M059J (cell line): ENCODE results near the gene SMC6. TPM values are rescaled to one million over a fixed set of nuclear protein-coding genes. Genes with fewer than 3 reads are reported as not detected.

Experiments
- DNase-seq: peaks from one replicate; pipeline ENCODE4 v3.0.0-alpha.2; 2012; ENCODE audit warnings: low read depth
- total RNA-seq: library from RNA; depleted of rRNA; stranded (reverse); fragments of >200 nt; shearing (Covaris generic); gene quantifications from 2 replicates; pipeline ENCODE4 v1.2.3, GENCODE V29; 2014

SMC6 gene
- total RNA-seq, 1 experiment from 2014 or later = 12.5 TPM

DNA sequence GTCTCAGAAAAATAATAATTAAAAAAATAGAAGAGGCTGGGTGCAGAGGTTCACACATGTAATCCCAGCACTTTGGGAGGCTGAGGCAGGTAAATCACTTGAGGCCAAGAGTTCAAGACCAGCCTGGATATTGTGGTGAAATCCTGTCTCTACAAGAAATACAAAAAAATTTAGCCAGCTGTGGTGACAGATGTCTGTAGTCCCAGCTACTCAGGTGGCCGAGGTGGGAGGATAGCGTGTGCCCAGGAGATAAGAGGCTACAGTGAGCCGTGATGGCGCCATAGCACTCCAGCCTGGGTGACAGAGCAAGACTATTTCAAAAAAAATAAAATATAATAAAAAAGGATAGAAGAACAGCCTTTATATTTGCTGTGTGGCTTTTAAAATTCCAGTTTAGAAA, 35.9 kb downstream of the SMC6 start:
- no peak for DNase-seq

GRCh38 chr2:17713291-17713690, 40.3 kb downstream of the SMC6 start:
- no peak for DNase-seq

DNA sequence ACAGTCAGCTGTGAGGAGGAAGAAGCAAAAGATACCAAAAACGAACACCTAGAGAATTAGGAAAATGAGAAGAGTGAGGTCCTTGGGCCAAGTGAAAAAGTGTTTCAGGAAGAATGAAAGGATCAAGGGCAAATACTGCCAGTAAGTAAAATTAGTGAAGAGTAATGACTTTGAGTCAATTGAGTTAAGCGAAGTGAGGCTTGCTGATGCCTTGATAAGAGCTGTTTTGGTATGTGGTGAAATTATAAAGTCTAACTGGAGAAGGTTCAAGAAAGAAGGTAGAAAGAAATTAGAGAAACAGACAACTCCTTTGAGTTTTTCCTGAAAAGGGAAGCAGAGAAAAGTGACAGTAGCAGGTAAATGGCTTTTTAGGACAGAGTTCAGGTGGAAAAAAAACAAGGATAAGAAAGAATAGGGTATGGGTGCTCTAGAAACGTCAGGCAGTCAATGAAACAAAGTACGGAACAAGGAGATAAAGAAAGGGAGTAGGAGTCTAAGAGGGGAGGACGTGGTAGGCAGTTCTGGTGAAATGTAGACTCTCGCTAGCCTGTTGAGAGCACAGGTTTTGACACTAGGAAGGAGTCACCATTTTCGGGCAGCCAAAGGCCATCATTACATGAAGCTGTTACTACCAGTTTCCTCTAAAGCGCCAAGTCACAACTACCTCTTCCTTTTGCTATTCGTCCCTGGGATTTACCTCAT, 42.9 kb downstream of the SMC6 start:
- no peak for DNase-seq

DNA sequence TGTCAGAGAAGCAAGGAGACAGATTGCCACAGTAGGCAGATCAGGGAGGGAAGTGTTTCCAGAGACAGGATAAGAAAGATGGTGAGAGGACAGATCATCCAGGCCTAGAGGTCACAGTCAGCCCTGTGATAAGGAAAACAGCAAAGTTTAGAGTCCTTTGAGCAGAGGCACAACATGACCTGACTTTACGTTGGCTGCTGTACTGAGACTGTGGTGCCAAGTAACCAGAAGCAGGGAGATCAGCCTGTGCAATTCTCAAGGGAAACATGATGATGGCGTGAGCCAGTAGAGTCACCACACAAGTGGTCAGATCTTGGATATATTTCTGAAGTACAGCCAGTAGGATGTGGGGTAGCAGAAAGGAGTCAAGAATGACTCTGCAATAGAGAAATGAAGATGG, 43.7 kb downstream of the SMC6 start:
- DNase-seq = no peak

- DNase-seq = no peak
These were observed 45.1 kb downstream of the SMC6 start for GRCh38 chr2:17708501-17708900.

DNA sequence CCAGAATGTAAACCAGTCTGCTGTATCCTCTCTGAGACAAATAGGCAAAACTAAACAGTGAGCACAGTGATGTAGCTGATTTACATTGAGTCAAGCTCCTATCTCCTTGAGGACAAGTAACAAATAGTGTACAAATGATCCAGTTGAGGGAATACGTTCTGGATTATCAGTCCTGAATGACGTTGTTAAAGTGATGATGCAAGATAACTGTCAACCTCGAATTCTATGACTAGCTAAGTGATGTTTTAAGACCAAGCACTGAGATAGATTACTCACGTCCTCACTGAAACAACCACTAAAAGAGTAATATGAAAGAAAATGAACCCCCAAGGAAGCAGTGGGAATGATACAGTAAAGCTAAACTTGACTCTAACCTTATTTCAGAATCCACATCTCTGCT, 46.8 kb downstream of the SMC6 start:
- DNase-seq = no peak

DNA sequence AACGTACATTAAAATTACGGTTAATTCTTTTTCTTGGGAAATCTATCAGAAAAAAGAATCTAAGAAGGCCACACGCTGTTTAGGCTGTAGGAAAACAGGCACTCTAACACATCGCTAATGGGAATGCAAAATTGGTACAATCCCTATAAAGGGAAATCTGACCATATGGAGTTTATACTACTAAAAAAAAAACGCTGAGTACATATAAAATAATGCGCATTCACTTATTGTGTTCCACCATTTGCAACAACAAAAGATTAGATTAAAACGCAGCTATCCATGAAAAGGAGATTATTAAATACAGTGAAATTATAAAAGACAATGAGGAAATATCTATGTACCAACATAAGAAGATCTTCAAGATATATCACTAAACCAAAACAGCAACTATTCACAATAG, 62.8 kb downstream of the SMC6 start:
- DNase-seq = no peak

DNA sequence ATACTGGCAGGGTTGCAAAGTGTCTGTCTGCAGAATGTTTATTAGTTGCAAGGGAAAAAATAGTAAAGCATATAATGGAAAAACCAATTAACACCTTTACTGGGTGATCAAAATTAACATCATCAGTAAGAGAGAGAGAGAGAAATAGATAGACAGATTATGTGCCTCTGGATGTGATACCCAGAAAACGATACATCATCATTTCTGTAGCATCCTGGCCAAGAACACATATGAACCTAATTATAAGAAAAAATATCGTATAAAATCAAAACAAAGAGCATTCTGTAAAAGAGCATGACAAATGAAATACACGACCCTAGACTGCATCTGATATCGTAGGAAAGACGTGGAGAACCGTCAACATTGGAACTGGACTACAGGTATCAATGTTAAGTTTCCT, 64.6 kb downstream of the SMC6 start:
- DNase-seq = no peak

DNA sequence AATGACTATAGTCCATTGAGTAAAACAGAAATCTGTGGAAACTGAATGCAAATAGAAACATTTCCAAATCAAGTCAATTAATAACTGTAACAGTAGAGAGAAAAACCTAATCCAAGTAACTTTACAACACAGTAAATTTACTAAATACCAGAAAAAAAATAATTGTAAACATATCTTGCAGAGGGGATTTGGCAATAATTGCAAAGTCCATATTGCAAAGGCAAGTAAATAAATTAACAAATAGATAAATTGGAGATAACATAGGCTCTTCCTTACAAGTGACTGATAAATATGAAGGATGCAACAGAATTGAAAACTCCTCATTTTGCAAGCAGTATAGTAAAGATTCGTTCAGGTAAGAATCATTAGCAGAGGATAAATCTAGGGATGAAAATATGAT, 65.0 kb downstream of the SMC6 start:
- DNase-seq = no peak

DNA sequence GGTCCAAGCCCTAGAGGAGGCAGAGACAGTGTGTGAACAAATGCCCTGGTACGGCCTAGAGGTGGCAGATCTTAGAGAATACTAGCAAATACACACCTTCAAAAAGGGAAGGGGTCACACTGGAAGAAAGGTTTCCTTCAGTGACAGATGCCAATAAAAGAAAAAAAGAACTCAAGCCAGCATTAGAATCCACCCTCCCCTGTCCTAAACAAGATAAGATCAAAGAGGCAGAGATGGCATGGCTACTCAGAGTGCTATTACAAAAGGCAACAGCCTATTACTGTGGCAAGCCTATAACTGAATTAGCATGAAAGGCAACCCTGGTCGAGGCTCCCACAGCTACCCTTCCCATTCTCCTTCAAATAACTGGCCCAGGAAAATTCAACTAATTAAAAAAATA, 69.6 kb downstream of the SMC6 start:
- DNase-seq = no peak

DNA sequence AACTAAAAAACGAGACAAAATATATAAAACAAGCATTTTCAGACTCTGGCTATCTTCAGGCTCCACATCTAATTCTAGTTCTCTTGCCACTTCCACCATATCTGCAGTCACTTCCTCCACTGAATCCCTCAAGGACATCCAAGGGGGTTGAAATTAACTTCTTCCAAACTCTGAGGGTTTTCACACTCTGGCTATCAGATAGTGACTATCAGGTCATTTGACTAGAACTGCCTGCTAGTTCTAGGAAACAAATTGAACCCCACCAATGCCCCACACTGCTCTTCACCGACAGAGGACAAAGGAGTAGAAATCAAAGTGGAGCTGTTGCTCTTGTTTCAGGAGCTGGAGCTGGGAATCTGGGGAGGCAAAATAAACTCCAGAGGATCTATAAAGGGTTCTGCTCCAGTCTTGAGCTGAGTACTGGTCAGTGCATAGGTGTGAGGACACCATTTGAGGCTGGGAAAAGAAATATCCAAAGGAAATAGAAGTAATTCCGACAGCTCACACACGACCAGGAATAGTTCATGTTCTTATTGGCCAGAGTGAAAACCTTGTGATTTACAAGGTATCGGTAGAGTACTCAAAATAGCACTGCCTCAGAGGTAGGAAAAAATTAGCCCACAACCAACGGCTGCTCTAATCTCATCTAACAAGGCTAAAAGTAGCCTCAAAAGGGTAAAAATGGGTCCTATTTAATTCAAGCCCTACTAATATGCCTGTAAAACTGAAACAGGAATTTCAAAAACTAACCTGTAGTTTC, 71.3 kb downstream of the SMC6 start:
- DNase-seq = no peak

GRCh38 chr2:17680119-17680518, 73.5 kb downstream of the SMC6 start:
- DNase-seq = peak; percentile 42

- DNase-seq = no peak
These were observed 78.8 kb downstream of the SMC6 start for GRCh38 chr2:17674817-17675216.

DNA sequence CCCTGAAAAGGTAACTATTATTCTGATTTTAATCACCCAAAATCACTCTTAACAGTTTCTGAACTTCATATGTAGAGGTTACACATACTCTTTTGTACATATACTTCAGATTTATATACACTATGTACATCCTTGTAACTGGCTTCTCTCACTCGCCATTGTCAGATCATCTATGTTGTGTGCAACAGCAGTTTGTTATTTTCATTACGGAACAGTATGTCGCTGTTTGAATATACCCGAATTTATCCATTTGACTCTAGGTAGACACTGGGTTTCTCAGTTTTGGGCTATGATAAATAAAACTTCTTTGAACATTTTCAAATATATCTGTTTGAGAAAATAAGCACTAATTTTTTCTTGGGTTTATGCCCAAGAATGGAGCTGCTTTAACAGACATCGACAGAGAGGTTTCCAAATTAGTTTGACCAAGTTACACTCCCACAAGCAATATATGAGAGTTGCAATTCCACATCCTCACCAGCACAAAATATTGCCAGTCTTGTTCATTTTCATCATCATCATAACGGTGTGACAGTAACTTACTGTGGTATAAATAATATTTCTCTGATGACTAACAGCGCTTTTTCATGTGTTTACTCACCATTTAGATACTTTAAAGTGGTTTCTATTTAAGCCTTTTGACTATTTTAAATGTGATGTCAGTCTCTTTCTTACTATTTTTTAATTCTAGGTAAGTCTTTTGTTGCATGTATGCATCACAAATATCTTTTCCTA, 80.9 kb downstream of the SMC6 start:
- peak; percentile 69 for DNase-seq

GRCh38 chr2:17667898-17668297, 85.7 kb downstream of the SMC6 start:
- no peak for DNase-seq

GRCh38 chr2:17664534-17664933, 89.1 kb downstream of the SMC6 start:
- no peak for DNase-seq

- DNase-seq = no peak
These were observed 90.9 kb downstream of the SMC6 start for GRCh38 chr2:17662723-17663122.

GRCh38 chr2:17661460-17661859, 92.2 kb downstream of the SMC6 start:
- DNase-seq = no peak

DNA sequence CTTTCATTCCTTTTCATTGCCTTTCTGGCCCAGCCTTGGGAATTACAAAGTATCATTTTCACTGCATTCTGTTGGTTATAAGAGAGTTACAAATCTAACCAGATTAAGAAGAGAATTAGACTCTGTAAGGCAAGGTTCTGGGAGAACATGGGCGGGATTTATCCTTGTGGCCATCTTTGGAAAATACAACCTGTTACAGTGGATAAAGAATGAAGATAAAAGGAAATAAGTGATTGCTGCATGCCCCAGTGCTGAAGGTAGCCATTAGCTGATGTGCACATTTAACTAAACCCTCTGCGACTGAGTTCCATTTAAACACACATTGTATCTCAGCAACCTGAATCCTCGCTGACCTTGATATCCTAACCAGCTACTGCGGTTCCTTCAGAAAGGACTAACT, 93.4 kb downstream of the SMC6 start:
- DNase-seq = no peak

GRCh38 chr2:17658251-17658843, 95.3 kb downstream of the SMC6 start:
- DNase-seq = peak; percentile 46

- no peak for DNase-seq
These were observed 95.9 kb downstream of the SMC6 start for GRCh38 chr2:17657759-17658158.

DNA sequence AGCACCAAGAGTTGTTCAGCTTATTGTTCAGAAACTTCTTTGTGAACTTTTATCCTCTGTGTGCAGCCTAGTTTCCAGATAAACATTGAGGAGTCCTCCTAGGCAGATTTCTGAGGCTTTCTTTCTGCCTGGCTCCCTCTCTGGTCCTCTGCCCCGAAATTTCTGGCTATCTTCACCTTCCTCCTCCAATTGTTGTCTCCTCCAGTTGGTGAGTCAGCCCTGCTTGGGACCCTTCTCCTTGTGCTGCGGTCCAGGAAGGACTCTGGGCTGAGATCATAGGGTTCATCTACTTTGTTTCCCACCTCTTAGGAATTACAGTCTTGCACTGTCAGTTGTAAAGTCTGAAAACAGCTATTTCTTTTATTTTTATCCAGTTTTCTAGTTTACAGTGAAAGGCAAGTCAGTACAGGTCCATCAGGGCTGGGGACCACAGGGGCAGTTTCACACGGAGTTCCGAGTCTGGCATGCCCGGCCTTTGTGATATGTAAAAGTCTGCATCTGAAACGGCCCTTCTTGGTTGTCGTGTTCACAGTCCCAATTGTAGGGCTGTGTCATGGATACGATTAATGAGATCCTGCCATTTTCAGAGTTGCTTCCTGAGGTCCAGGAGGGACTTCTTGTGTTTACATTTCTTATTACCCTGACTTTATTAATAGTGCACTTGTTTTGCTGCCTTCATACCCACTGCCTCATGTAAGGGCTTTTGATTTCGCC, 100.8 kb downstream of the SMC6 start:
- DNase-seq = no peak
